ENCODE data around the gene MYCL.
"Not testable (repeated sequence)": the region's sequence is repeated elsewhere in the genome, so short reads cannot be mapped to it uniquely, and the experiment has no call there.

The MYCL gene

GRCh38 chr1:39922251-39922688, 20.6 kb upstream of the MYCL start:
- FAIRE-seq (no peak), DNase-seq (ENCODE audit: extremely low spot score, insufficient read length, low read depth) (no peak)

DNA sequence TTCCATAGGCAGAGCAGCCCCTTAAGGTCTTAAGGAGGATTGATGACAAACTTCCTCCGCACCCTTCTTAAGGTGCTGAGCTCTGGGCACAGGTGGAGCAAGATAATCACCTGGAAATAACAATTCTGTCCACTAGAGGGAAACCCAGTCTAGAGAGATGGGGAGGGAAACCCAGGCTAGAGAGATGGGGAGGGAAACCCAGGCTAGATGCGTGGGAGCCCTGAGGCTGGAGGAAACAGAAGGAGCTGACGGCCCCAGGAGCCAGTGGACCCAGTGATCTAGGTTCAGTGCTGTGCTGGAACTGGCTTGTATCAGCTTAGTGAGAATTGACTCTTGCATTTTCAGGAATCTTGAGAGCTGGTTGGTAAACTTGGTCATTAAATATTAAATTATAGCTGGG, 17.8 kb upstream of the MYCL start:
- DNase-seq (ENCODE audit: extremely low spot score, insufficient read length, low read depth) = peak; percentile 65

GRCh38 chr1:39917825-39918224, 16.1 kb upstream of the MYCL start:
- DNase-seq (ENCODE audit: extremely low spot score, insufficient read length, low read depth) = no peak
- no peak for FAIRE-seq

More for the DNA sequence above, 17.8 kb upstream of the MYCL start:
- FAIRE-seq = peak; percentile 93

DNA sequence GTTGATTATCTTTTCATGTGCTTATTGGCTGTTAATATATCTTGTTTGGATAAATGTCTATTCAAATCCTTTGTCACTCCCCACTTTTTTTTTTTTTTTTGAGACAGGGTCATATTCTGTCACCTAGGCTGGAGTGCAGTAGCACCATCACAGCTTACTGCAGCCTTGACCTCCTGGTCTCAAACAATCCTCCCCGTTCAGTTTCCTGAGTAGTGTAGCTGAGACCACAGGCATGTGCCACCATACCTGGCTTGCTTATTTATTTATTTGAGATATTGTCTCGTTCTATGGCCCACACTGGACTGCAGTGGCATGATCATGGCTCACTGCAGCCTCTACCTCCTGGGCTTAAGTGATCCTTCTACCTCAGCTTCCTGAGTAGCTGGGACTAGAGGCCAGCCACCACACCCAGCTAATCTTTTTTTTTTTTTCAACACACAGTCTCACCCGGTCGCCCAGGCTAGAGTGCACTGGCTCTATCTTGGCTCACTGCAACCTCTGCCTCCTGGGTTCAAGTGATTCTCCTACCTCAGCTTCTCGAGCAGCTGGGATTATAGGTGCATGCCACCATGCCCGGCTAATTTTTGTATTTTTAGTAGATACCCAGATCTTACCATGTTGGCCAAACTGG, 13.9 kb upstream of the MYCL start:
- DNase-seq (ENCODE audit: extremely low spot score, insufficient read length, low read depth) = no peak
- FAIRE-seq = no peak

DNA sequence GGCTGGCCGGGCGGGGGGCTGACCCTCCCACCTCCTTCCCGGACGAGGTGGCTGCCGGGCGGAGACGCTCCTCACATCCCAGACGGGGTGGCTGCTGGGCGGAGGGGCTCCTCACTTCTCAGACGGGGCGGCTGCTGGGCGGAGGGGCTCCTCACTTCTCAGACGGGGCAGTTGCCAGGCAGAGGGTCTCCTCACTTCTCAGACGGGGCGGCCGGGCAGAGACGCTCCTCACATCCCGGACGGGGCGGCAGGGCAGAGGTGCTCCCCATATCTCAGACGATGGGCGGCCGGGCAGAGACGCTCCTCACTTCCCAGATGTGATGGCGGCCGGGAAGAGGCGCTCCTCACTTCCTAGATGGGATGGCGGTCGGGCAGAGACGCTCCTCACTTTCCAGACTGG, 11.4 kb upstream of the MYCL start:
- DNase-seq (ENCODE audit: extremely low spot score, insufficient read length, low read depth); FAIRE-seq: not testable (repeated sequence)

- DNase-seq (ENCODE audit: extremely low spot score, insufficient read length, low read depth) (no peak), FAIRE-seq (no peak)
These were observed 8.5 kb upstream of the MYCL start for GRCh38 chr1:39910263-39910662.

DNA sequence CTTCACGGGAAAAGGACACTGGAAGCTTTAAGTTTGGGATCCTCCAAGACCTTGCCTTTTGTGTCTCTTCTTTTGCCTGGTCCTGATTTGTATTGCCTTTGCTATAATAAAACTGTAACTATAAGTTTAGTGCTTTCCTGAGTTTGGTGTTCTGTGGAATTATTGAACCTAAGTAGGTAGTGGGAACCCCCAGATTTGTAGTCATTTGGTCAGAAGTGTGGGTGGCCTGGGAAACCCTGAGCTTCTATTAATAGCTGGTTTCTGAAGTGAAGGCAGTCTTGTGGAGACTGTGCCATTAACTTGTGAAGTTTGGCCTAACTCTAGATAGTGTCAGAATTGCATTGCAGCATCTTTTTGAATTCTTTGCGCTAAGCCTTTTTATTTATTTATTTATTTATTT, 6.8 kb upstream of the MYCL start:
- no peak for DNase-seq (ENCODE audit: extremely low spot score, insufficient read length, low read depth)
- peak; percentile 49 for FAIRE-seq

DNA sequence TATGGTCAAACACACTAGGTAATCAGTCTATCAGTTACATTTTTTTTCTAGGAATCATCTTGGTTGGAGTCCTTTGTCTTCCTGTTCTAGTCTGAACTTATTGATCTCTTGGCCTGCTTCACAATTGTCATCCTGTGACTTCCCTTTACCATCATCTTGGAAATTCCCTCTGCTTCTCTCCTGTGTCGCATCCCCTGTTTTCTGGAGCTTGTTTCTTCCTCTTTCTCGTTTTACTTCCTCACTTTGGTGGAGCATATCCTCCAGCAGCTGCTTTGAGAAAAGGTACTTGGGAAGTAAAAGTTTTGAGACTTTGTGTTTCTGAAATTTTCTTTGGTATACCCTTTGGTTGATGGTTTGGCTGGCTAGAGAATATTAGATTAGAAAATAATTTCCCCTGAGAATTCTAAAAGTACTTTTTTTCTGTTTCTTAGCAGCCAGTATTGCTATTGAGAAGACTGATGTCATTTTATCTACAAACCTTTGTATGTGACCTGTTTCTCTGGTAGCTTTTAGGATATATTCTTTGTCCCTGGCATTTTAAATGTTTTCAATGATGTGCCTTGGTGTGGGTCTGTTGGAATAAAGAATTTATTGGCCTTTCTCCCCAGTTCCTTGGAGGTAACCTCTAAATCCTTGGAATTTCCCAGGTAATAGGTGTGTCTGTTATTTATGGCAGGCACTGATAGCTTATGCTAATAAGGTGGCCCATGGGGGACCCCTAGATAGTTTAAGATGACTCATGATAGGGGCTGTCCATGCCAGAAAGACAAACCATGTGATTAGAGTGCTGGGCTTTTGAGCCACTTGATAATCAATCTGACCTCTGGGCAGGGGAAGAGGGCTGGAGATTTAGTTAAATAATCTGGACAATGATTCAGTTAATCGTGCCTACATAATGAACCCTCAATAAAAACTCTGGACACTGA, 6.1 kb upstream of the MYCL start:
- FAIRE-seq (no peak), DNase-seq (ENCODE audit: extremely low spot score, insufficient read length, low read depth) (no peak)

DNA sequence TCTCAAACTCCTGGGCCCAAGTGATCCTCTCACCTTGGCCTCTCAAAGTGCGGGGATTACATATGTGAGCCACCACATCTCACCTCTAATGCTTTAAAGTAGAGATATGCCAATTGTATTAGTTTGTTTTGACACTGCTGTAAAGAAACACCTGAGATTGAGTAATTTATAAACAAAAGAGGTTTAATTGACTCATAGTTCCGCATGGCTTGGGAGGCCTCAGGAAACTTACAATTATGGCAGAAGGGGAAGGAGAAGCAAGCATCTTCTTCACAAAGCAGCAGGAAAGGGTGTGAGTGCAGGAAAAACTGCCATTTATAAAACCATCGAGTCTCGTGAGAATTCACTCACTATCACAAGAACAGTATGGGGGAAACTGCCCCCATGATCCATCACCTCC, 3.5 kb upstream of the MYCL start:
- DNase-seq (ENCODE audit: extremely low spot score, insufficient read length, low read depth) (no peak), FAIRE-seq (no peak)

DNA sequence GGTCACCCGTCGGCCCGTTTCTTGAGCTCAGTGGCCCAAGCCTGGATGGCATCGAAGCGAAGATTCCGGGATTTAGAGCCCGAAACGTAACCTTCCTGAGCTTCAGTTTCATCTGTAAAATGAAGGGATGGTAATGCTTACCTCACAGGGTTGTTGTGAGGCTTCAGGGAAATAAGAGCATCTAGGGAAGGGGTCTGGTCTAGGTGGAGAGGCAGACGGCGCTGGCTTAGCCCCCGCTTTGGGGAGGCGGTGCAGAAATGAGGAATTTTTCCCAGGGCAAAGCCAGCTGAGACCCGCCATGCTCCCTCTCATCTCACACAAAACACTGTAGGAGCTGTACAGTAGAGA, 717 bp upstream of the MYCL start:
- no peak for DNase-seq (ENCODE audit: extremely low spot score, insufficient read length, low read depth)
- no peak for FAIRE-seq

DNA sequence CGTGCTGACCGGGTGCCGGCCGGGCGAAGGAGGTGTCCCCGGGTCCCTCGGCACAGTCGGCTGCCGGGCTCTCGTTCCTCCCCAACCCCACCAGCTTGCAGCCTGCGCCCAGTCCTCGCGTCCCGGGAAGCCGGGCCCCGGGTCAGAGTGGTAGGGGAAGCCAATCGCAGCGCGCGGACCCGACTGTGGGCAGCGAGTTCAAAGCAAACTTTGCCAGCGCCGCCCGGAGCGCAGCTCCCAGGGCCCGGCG, 328 bp downstream of the MYCL start:
- DNase-seq (ENCODE audit: extremely low spot score, insufficient read length, low read depth) = no peak
- no peak for FAIRE-seq

GRCh38 chr1:39900662-39901463, 854 bp downstream of the MYCL start:
- DNase-seq (ENCODE audit: extremely low spot score, insufficient read length, low read depth) (no peak), FAIRE-seq (no peak)

DNA sequence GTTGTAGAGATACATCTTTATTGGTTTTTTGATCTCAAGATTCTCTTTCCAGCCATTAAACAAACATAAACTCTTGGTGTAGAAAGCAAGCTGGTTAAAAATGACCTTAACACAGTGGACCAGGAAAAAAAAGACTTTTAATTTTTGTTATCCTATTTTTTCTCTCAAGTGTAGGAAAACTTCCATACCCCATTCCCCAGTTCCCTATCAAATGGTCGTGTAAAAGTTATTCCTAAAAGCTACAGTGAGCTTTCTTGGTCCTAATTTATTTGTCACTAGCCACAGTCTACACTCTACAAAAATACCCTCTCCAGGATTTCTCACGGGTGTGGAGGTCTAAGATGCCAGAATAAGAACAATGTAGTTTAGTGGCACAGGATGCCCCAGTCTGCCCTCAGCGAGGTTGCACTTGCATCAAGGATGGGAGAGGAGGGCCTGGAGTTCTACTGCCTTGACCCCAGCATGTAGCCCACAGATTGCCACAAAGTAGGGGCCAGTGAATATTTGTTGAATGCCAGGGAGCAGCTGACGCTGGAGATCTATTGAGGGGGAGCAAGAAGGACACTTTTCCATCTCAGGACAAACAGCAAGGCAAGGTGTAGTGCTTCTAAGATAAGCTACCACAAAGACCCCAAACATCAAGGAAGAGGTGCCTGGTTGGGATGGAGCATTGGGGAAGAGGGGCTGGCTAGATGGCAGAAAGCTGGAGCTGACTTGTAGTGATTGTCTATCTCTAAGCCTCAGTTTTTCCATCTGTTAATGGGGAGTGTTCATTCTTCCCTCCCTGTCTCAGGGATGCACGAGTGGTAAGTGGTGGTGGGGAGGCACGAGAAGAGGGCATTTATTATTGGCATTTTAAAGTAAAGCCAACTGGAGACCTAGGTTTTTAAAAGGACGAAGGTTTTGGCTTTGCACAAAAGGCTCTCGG, 1.8 kb downstream of the MYCL start:
- DNase-seq (ENCODE audit: extremely low spot score, insufficient read length, low read depth) (no peak), FAIRE-seq (no peak)

DNA sequence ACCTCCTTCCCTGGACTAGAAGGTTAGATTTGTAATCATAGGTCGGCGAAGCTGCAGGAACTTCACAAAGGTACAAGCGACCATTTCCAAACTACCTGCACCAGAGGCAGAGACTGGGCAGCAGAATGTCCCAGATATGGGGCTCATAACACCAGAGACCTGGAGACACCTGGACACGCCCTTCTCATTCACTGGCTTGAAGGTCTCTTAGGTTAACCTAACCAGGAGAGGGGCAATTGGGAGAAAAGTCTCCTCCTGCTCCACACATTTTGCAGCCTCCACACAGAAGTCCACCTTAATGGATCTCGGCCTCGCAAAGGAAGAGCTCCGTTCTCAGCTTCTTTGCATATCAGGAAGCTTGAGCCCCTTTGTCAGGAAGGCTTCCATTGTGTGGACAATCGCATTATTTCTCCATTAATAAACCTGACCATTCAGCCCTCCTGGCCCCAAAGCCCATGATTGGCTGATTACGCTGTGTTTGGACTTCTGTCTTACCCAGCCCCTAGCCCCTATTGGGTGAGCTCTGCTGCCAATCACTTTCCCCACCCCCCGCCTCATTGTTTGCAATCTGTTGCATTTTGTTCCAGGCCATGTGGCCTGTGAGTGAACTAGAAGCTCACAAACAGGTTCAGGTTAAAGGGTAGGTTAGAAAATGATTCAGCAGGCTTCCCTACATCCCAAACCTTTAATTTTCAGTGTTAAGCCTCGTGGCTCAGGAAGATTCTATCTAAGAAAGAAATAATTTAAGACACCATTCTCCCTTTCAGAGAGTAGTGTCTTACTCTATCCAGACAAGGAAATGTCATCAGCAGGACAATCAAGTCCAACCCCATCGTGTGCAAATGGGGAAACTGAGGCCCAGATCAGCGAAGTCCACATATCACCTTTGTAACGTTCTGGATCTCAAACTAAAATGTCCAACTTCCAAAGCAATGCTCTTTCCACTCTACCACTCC, 2.8 kb downstream of the MYCL start:
- DNase-seq (ENCODE audit: extremely low spot score, insufficient read length, low read depth) = no peak
- no peak for FAIRE-seq

DNA sequence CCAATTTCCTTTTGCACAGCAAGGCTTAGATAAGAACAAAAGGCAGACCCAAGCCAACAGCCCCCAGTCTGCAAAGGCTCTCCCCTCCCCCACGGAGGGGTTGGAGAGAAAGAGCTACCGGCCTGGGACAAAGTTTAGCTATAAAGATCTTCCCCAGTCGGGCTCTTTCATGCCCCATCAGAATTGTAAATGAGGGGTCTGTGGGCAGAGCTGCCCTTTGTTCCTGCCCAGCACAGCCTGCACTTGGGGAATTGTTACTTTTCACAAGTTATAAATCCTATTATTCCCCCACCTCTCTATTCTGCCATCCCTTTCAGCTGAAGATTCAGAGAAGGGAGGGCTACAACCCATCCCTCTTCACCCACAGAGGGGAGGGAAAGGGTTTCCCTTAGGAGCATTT, 3.5 kb downstream of the MYCL start:
- FAIRE-seq = no peak
- DNase-seq (ENCODE audit: extremely low spot score, insufficient read length, low read depth) = no peak

GRCh38 chr1:39896909-39897685, 4.6 kb downstream of the MYCL start:
- DNase-seq (ENCODE audit: extremely low spot score, insufficient read length, low read depth) = no peak

DNA sequence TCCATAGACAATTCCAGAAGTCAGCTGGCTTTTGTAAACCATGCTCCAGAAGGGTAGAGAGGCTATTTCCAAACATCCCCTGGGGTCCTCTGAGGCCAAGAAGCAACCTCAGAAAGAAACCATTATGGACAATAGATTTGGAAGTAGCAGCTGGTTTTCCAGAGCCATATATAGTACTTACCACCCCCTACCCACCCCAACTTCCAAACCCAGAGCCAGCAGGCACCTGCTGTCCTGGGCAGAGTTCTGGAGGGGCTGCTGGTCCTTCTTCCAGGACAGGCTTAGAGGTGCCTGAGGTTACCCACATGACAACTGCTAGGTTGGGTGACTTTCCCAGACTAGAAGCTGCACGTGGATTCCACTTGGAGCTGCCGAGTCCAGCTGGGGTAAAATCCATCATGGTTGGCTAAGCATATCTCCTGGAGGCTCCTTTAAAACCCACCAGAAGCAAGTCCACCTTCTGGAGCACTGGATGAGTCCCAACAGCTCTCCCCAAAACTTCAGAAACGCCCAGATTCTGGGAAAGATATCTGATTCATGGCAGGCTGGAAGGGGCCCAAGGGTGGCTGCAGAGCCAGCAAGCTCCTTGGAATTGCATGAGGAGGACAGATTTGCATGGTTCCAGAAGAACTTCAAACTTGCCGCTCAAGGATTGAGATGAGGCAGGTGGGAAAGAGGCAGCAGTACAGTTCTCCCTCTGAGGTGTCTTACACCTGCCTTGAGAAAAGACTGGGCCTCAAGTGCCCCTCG, 5.8 kb downstream of the MYCL start:
- DNase-seq (ENCODE audit: extremely low spot score, insufficient read length, low read depth) (no peak), FAIRE-seq (no peak)

More at GRCh38 chr1:39896909-39897685, 4.6 kb downstream of the MYCL start:
- FAIRE-seq = no peak
